Neural progenitor cell (in vitro differentiated cells): Measurements from ENCODE around the gene DUOXA2. TPM values are rescaled to one million over a fixed set of nuclear protein-coding genes. Genes with fewer than 3 reads are reported as not detected.

Experiments used
- DNase-seq: peaks from one replicate; pipeline ENCODE4 v3.0.0-alpha.2; 2016; ENCODE audit warnings: low spot score
- H2AFZ ChIP-seq: fragments of 200-600 bp; sonication (generic); replicated peaks from 2 replicates; pipeline ENCODE4 v1.6.1; 2016; ENCODE audit warnings: antibody characterized with exemption
- H3F3A ChIP-seq: fragments of 200-600 bp; sonication (generic); 2 replicates; pipeline ENCODE4 v1.6.1; 2016; ENCODE audit warnings: antibody characterized with exemption, low read depth
- H3K27ac ChIP-seq: fragments of 200-600 bp; sonication (generic); 2 replicates; pipeline ENCODE4 v1.5.1; 2016; ENCODE audit warnings: mild to moderate bottlenecking
- H3K27me3 ChIP-seq: fragments of 200-600 bp; sonication (generic); 2 replicates; pipeline ENCODE4 v1.6.1; 2016; ENCODE audit warnings: mild to moderate bottlenecking, moderate library complexity
- H3K36me3 ChIP-seq: fragments of 200-600 bp; sonication (generic); 2 replicates; pipeline ENCODE4 v1.5.1; 2016
- H3K4me1 ChIP-seq: fragments of 200-600 bp; sonication (generic); 2 replicates; pipeline ENCODE4 v1.6.1; 2016; ENCODE audit warnings: mixed run types
- H3K4me2 ChIP-seq: fragments of 200-600 bp; sonication (generic); 2 replicates; pipeline ENCODE4 v1.6.1; 2016
- H3K4me3 ChIP-seq: fragments of 200-600 bp; sonication (generic); 2 replicates; pipeline ENCODE4 v1.5.1; 2016
- H3K79me2 ChIP-seq: fragments of 200-600 bp; sonication (generic); 2 replicates; pipeline ENCODE4 v1.6.1; 2016; ENCODE audit warnings: low read depth
- H3K9ac ChIP-seq: fragments of 200-600 bp; sonication (generic); 2 replicates; pipeline ENCODE4 v1.6.1; 2016
- H3K9me3 ChIP-seq: fragments of 200-600 bp; sonication (generic); 2 replicates; pipeline ENCODE4 v1.5.1; 2016; ENCODE audit warnings: low read depth
- H4K20me1 ChIP-seq: fragments of 200-600 bp; sonication (generic); 2 replicates; pipeline ENCODE4 v1.6.1; 2016; ENCODE audit warnings: low read depth
- H3K27ac Mint-ChIP-seq: 3 replicates; pipeline ENCODE4 v1.8.0; 2021; ENCODE audit warnings: mixed read lengths
- H3K27me3 Mint-ChIP-seq: 2 replicates; pipeline ENCODE4 v1.8.0; 2022; ENCODE audit warnings: low read depth, mild to moderate bottlenecking, inconsistent platforms, moderate library complexity, mixed read lengths; ENCODE audit not compliant: insufficient read depth
- H3K36me3 Mint-ChIP-seq: 3 replicates; pipeline ENCODE4 v1.8.0; 2021; ENCODE audit warnings: mixed read lengths
- H3K4me1 Mint-ChIP-seq: 3 replicates; pipeline ENCODE4 v1.8.0; 2021; ENCODE audit warnings: mixed read lengths
- H3K4me3 Mint-ChIP-seq: 3 replicates; pipeline ENCODE4 v1.8.0; 2021; ENCODE audit warnings: mild to moderate bottlenecking, moderate library complexity, mixed read lengths
- H3K9me3 Mint-ChIP-seq: 3 replicates; pipeline ENCODE4 v1.8.0; 2020; ENCODE audit warnings: mixed read lengths
- EZH2 ChIP-seq: fragments of 200-600 bp; sonication (generic); IDR thresholded peaks from 2 replicates; pipeline ENCODE4 v1.6.1; 2017; ENCODE audit warnings: antibody characterized with exemption, mild to moderate bottlenecking, moderate library complexity
- EZH2phosphoT487 ChIP-seq: fragments of 200-600 bp; sonication (generic); IDR thresholded peaks from 2 replicates; pipeline ENCODE4 v1.6.1; 2017; ENCODE audit warnings: antibody characterized with exemption
- total RNA-seq: library from RNA; depleted of rRNA; stranded (reverse); fragments of >200 nt; gene quantifications from 2 replicates; pipeline ENCODE4 v1.2.3, GENCODE V29; 2015; ENCODE audit warnings: low replicate concordance
- TF ChIP-seq, protein P1 (sequence below): fragments of 200-600 bp; sonication (generic); IDR thresholded peaks from 2 replicates; pipeline ENCODE4 v1.5.1; 2017; ENCODE audit warnings: antibody characterized with exemption, mild to moderate bottlenecking

DUOXA2 gene
- total RNA-seq, 1 donor from 2014 or later = not detected

DNA sequence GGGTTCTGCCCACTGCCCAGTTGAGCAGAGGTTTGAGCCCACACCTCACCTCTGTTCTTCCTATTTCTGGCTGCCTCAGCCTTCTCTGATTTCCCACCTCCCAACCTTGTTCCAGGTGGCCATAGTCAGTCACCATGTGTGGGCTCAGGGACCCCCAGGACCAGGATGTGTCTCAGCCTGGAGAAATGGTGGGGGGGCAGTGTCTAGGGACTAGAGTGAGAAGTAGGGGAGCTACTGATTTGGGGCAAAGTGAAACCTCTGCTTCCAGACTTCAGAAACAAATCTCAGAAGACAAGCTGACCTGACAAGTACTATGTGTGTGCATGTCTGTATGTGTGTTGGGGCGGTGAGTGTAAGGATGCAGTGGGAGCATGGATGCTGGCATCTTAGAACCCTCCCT lies 50.8 kb downstream of the DUOXA2 start:
- peaks cover 24% of the 10 kb centered on the region for H4K20me1 ChIP-seq
- H3K27ac Mint-ChIP-seq = no peak overlapping the region

DNA sequence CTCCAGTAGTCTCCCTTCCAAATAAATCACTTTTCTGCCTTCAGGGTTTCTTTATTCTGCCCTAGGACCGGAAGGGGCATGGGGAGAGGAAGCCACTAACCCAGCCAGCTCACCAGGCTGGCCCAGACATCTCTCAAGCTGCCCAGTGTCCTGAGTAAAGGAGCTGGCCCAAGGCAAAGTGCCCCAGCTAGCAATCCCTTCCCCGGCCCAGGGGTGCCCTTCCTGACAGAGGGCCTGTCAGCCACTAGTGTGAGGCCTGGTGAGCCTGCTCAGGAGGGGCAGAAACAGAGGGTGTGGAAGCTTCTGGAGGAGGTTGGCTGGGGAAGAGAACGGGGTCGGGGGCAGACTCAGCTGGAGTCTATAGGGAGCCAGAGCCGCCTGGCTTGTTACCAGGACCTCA lies 51.4 kb downstream of the DUOXA2 start:
- Mint-ChIP-seq H3K4me3 (peak overlapping the region; percentile 24), H3K27me3 (peaks cover 10% of the 10 kb centered on the region), H3K36me3 (peaks cover 6% of the 10 kb centered on the region), H3K9me3 (no peaks in the 10 kb centered on the region), H3K27ac (no peak overlapping the region), H3K4me1 (peaks cover 14% of the 10 kb centered on the region)
- no peaks in the 10 kb centered on the region for H3K36me3 ChIP-seq
- DNase-seq = no peak
- peaks cover 29% of the 10 kb centered on the region for H3F3A ChIP-seq
- H3K79me2 ChIP-seq = no peaks in the 10 kb centered on the region
- H4K20me1 ChIP-seq = peaks cover 27% of the 10 kb centered on the region
- H3K4me3 ChIP-seq = no peak overlapping the region
- no peak overlapping the region for H2AFZ ChIP-seq
- H3K9ac ChIP-seq = no peak overlapping the region
- H3K4me2 ChIP-seq = no peak overlapping the region
- H3K27me3 ChIP-seq = no peaks in the 10 kb centered on the region
- TF ChIP-seq, protein P1, sequence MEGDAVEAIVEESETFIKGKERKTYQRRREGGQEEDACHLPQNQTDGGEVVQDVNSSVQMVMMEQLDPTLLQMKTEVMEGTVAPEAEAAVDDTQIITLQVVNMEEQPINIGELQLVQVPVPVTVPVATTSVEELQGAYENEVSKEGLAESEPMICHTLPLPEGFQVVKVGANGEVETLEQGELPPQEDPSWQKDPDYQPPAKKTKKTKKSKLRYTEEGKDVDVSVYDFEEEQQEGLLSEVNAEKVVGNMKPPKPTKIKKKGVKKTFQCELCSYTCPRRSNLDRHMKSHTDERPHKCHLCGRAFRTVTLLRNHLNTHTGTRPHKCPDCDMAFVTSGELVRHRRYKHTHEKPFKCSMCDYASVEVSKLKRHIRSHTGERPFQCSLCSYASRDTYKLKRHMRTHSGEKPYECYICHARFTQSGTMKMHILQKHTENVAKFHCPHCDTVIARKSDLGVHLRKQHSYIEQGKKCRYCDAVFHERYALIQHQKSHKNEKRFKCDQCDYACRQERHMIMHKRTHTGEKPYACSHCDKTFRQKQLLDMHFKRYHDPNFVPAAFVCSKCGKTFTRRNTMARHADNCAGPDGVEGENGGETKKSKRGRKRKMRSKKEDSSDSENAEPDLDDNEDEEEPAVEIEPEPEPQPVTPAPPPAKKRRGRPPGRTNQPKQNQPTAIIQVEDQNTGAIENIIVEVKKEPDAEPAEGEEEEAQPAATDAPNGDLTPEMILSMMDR = no peak
- no peak for TF ChIP-seq EZH2phosphoT487
- peaks cover 14% of the 10 kb centered on the region for H3K4me1 ChIP-seq
- H3K27ac ChIP-seq = no peak overlapping the region
- no peaks in the 10 kb centered on the region for H3K9me3 ChIP-seq

More for the DNA sequence above, 50.8 kb downstream of the DUOXA2 start:
- Mint-ChIP-seq H3K9me3 (no peaks in the 10 kb centered on the region), H3K36me3 (peaks cover 3% of the 10 kb centered on the region), H3K27me3 (peaks cover 10% of the 10 kb centered on the region), H3K4me1 (peaks cover 14% of the 10 kb centered on the region), H3K4me3 (peak overlapping the region; percentile 52)
- Histone ChIP-seq H3K9me3 (no peaks in the 10 kb centered on the region), H2AFZ (no peak overlapping the region), H3K4me1 (peaks cover 12% of the 10 kb centered on the region), H3K4me3 (no peak overlapping the region), H3K36me3 (no peaks in the 10 kb centered on the region), H3K27me3 (no peaks in the 10 kb centered on the region), H3K4me2 (no peak overlapping the region), H3F3A (peaks cover 29% of the 10 kb centered on the region), H3K9ac (no peak overlapping the region), H3K27ac (no peak overlapping the region), H3K79me2 (no peaks in the 10 kb centered on the region)
- DNase-seq = no peak
- TF ChIP-seq EZH2phosphoT487 = no peak
- no peak for TF ChIP-seq EZH2
- TF ChIP-seq, protein P1 = no peak

DNA sequence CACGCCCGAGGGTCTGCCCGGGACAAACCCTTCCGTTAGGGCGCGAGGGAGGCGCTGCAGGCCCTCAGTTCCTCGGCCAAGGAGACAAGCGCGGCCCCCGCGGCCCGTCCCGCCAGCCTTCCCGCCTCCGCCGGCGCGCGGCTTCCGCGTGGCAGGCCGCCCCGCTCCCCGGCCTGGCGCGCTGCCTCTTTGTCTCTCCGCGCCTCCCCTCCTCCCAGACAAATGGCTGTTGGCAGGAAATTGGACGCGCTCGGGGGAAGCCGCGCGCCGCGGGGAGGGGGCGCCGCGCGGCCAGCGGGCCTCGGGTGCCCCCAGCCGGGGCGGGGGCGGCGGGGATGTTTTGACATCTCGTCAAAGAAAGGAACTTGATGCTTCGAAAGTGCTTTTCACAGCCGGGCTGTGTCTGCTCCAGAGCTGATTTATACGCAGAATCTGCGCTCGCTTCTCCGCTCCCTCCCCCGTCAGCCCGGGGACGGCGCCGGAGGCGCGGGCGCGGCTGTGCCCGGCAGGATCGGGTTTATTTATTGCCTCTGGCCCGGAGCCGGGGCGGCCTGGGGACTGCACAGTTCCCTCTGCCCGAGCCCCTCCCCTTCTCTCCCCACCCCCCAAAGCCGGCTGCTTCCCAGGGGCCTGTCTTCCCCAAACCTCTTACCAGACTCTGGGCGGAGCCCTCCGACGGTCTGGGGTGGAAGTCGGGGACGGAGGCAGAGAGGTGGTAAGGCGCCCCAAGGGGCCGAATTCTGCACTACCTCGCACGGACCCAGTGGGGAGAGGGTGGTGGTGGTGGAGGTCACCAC lies 52.9 kb downstream of the DUOXA2 start:
- H3K4me1 Mint-ChIP-seq = peaks cover 12% of the 10 kb centered on the region

More for the DNA sequence above, 52.9 kb downstream of the DUOXA2 start:
- Histone ChIP-seq H3K27ac (peak overlapping the region; percentile 94), H3K79me2 (no peaks in the 10 kb centered on the region), H3K9ac (peak overlapping the region; percentile 79), H4K20me1 (peaks cover 37% of the 10 kb centered on the region), H3K4me1 (peaks cover 14% of the 10 kb centered on the region), H3K4me3 (peak overlapping the region; percentile 55), H2AFZ (peak overlapping the region; percentile 61), H3K27me3 (no peaks in the 10 kb centered on the region), H3K36me3 (no peaks in the 10 kb centered on the region), H3K4me2 (peak overlapping the region; percentile 83), H3K9me3 (no peaks in the 10 kb centered on the region), H3F3A (peaks cover 29% of the 10 kb centered on the region)
- H3K27me3 Mint-ChIP-seq = peaks cover 7% of the 10 kb centered on the region
- H3K9me3 Mint-ChIP-seq = no peaks in the 10 kb centered on the region
- peak; percentile 94 for DNase-seq
- H3K27ac Mint-ChIP-seq = no peak overlapping the region
- peaks cover 10% of the 10 kb centered on the region for H3K36me3 Mint-ChIP-seq
- peak overlapping the region; percentile 66 for H3K4me3 Mint-ChIP-seq
- TF ChIP-seq, protein P1 = peak; percentile 69
- TF ChIP-seq EZH2 (peak; percentile 26), EZH2phosphoT487 (no peak)
